ENCODE results near the gene GRM8.

GRM8 gene

GRCh38 chr7:127034186-127034806, 218.4 kb downstream of the GRM8 start:
- DNase-seq (ENCODE audit: low read depth, low spot score): no peak

- DNase-seq (ENCODE audit: low read depth, low spot score): no peak
Measured at GRCh38 chr7:127029823-127030222, 222.9 kb downstream of the GRM8 start.

- no peak for DNase-seq (ENCODE audit: low read depth, low spot score)
Measured at GRCh38 chr7:127021857-127022256, 230.9 kb downstream of the GRM8 start.

- no peak for DNase-seq (ENCODE audit: low read depth, low spot score)
Measured at GRCh38 chr7:127021019-127021738, 231.6 kb downstream of the GRM8 start.

- DNase-seq (ENCODE audit: low read depth, low spot score): no peak
Measured at GRCh38 chr7:127018889-127019288, 233.9 kb downstream of the GRM8 start.

- no peak for DNase-seq (ENCODE audit: low read depth, low spot score)
Measured at GRCh38 chr7:127017196-127017595, 235.5 kb downstream of the GRM8 start.

- DNase-seq (ENCODE audit: low read depth, low spot score): no peak
Measured at GRCh38 chr7:127000725-127001124, 252.0 kb downstream of the GRM8 start.

GRCh38 chr7:126996659-126997058, 256.1 kb downstream of the GRM8 start:
- DNase-seq (ENCODE audit: low read depth, low spot score): no peak

GRCh38 chr7:126993626-126994213, 259.0 kb downstream of the GRM8 start:
- DNase-seq (ENCODE audit: low read depth, low spot score): no peak

GRCh38 chr7:126988022-126988421, 264.7 kb downstream of the GRM8 start:
- DNase-seq (ENCODE audit: low read depth, low spot score): no peak

- no peak for DNase-seq (ENCODE audit: low read depth, low spot score)
Measured at GRCh38 chr7:126979722-126980121, 273.0 kb downstream of the GRM8 start.

- DNase-seq (ENCODE audit: low read depth, low spot score): no peak
Measured at GRCh38 chr7:126978865-126979264, 273.9 kb downstream of the GRM8 start.

GRCh38 chr7:126973066-126973465, 279.7 kb downstream of the GRM8 start:
- no peak for DNase-seq (ENCODE audit: low read depth, low spot score)

GRCh38 chr7:126972571-126972970, 280.2 kb downstream of the GRM8 start:
- no peak for DNase-seq (ENCODE audit: low read depth, low spot score)

- no peak for DNase-seq (ENCODE audit: low read depth, low spot score)
Measured at GRCh38 chr7:126959649-126960048, 293.1 kb downstream of the GRM8 start.

GRCh38 chr7:126958367-126958766, 294.4 kb downstream of the GRM8 start:
- DNase-seq (ENCODE audit: low read depth, low spot score): no peak

- no peak for DNase-seq (ENCODE audit: low read depth, low spot score)
Measured at GRCh38 chr7:126957443-126957842, 295.3 kb downstream of the GRM8 start.

GRCh38 chr7:126953461-126953860, 299.3 kb downstream of the GRM8 start:
- no peak for DNase-seq (ENCODE audit: low read depth, low spot score)

- no peak for DNase-seq (ENCODE audit: low read depth, low spot score)
Measured at GRCh38 chr7:126948664-126949063, 304.1 kb downstream of the GRM8 start.

- DNase-seq (ENCODE audit: low read depth, low spot score): no peak
Measured at GRCh38 chr7:126940723-126941307, 311.9 kb downstream of the GRM8 start.

GRCh38 chr7:126937171-126937570, 315.6 kb downstream of the GRM8 start:
- DNase-seq (ENCODE audit: low read depth, low spot score): no peak

GRCh38 chr7:126931581-126931980, 321.2 kb downstream of the GRM8 start:
- no peak for DNase-seq (ENCODE audit: low read depth, low spot score)

GRCh38 chr7:126930166-126930565, 322.6 kb downstream of the GRM8 start:
- DNase-seq (ENCODE audit: low read depth, low spot score): no peak

All from brain pericyte (primary cell).